MM.1S (cell line): ENCODE measurements around the gene PHETA1.
A peak's percentile ranks its signal among the peaks of the same experiment; 100 is the strongest.
"Not testable (repeated sequence)": the region's sequence is repeated elsewhere in the genome, so short reads cannot be mapped to it uniquely, and the experiment has no call there.

ENCODE experiments used
- DNase-seq: peaks from one replicate; pipeline ENCODE4 v3.0.0-alpha.2; 2015
- H2AFZ ChIP-seq: fragments of 300-600 bp; sonication (generic); 2 replicates; pipeline ENCODE4 v1.6.0; 2016; ENCODE audit warnings: antibody characterized with exemption, low read length
- H3F3A ChIP-seq: fragments of 300-600 bp; sonication (generic); 2 replicates; pipeline ENCODE4 v1.6.1; 2016; ENCODE audit warnings: mild to moderate bottlenecking, antibody characterized with exemption, low read length, moderate library complexity, mixed read lengths; ENCODE audit not compliant: insufficient read depth
- H3K27ac ChIP-seq: fragments of 300-600 bp; sonication (generic); 2 replicates; pipeline ENCODE4 v1.5.1; 2016; ENCODE audit warnings: mild to moderate bottlenecking, low read length
- H3K27me3 ChIP-seq: fragments of 300-600 bp; sonication (generic); replicated peaks from 2 replicates; pipeline ENCODE4 v1.6.0; 2016; ENCODE audit warnings: low read length; ENCODE audit not compliant: insufficient read depth
- H3K36me3 ChIP-seq: fragments of 300-600 bp; sonication (generic); replicated peaks from 2 replicates; pipeline ENCODE4 v1.6.1; 2016; ENCODE audit warnings: mild to moderate bottlenecking, low read length, mixed read lengths; ENCODE audit not compliant: insufficient read depth
- H3K4me1 ChIP-seq: fragments of 300-600 bp; sonication (generic); 2 replicates; pipeline ENCODE4 v1.6.1; 2016; ENCODE audit warnings: low read length, mixed read lengths
- H3K4me2 ChIP-seq: fragments of 300-600 bp; sonication (generic); 2 replicates; pipeline ENCODE4 v1.6.0; 2016; ENCODE audit warnings: low read depth, low read length
- H3K4me3 ChIP-seq: fragments of 300-600 bp; sonication (generic); 2 replicates; pipeline ENCODE4 v1.5.1; 2016; ENCODE audit warnings: low read length, mixed read lengths
- H3K79me2 ChIP-seq: fragments of 300-600 bp; sonication (generic); 2 replicates; pipeline ENCODE4 v1.6.1; 2016; ENCODE audit warnings: mixed run types, low read length, mixed read lengths
- H3K9ac ChIP-seq: fragments of 300-600 bp; sonication (generic); 2 replicates; pipeline ENCODE4 v1.6.1; 2016; ENCODE audit warnings: low read length, mixed read lengths
- H3K9me2 ChIP-seq: fragments of 300-600 bp; sonication (generic); replicated peaks from 2 replicates; pipeline ENCODE4 v1.6.1; 2016; ENCODE audit warnings: mild to moderate bottlenecking, low read length, mixed read lengths; ENCODE audit not compliant: insufficient read depth
- H3K9me3 ChIP-seq: fragments of 300-600 bp; sonication (generic); replicated peaks from 2 replicates; pipeline ENCODE4 v1.6.1; 2016; ENCODE audit warnings: mild to moderate bottlenecking, low read length, mixed read lengths; ENCODE audit not compliant: insufficient read depth
- H4K20me1 ChIP-seq: fragments of 300-600 bp; sonication (generic); 2 replicates; pipeline ENCODE4 v1.6.1; 2016; ENCODE audit warnings: mild to moderate bottlenecking, low read length, moderate library complexity, mixed read lengths; ENCODE audit not compliant: insufficient read depth
- CTCF ChIP-seq: fragments of 300-600 bp; sonication (generic); IDR thresholded peaks from 2 replicates; pipeline ENCODE4 v1.5.1; 2016; ENCODE audit warnings: antibody characterized with exemption, low read length, mixed read lengths
- EZH2 ChIP-seq: fragments of 300-600 bp; sonication (generic); optimal IDR thresholded peaks from 2 replicates; pipeline ENCODE3; 2017; ENCODE audit warnings: low read depth, mild to moderate bottlenecking, antibody characterized with exemption, low read length, mixed read lengths
- EZH2phosphoT487 ChIP-seq: fragments of 300-600 bp; sonication (generic); IDR thresholded peaks from 2 replicates; pipeline ENCODE4 v1.6.1; 2018; ENCODE audit warnings: antibody characterized with exemption, low read length

Gene PHETA1

DNA sequence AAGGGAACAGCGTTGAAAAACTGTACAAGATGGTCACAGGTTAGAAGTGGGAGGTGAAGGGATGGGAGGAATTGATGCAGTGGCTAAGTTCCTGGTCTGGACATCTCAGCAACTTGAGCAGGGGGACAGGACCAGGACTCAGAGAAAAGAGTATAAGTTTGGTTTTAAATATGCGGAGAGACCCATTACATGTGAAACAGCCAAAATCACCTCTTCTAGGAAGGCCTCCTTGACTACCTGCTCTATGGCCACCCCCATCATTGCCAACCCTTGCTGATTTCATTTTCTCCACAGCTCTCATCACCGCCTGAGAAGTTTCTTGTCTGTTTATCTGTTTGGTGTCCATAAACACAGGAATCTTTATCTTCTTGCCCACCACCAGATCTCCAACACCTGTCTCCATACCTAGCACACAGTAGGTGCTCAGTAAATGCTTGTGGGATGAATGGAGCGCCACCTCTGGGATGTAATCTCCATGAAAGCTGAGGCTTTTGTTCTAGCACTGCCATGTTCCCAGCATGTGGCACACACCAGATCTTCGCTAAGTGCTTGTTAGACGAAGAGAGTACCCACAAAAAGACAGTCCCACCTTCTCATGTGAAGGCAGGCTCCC lies 11.2 kb upstream of the PHETA1 start:
- no peak for DNase-seq
- Histone ChIP-seq H3F3A (no peaks in the 10 kb centered on the region), H3K36me3 (no peaks in the 10 kb centered on the region)

GRCh38 chr12:111377440-111377839 lies 8.5 kb upstream of the PHETA1 start:
- no peaks in the 10 kb centered on the region for H3K9me2 ChIP-seq
- no peak overlapping the region for H3K4me2 ChIP-seq
- TF ChIP-seq EZH2 (no peak), EZH2phosphoT487 (no peak), CTCF (no peak)
- no peak overlapping the region for H3K4me3 ChIP-seq
- H3F3A ChIP-seq: no peaks in the 10 kb centered on the region
- no peaks in the 10 kb centered on the region for H3K79me2 ChIP-seq
- H3K9me3 ChIP-seq: no peaks in the 10 kb centered on the region
- H3K36me3 ChIP-seq: no peaks in the 10 kb centered on the region
- H4K20me1 ChIP-seq: no peaks in the 10 kb centered on the region
- no peak overlapping the region for H3K9ac ChIP-seq
- H2AFZ ChIP-seq: no peak overlapping the region
- no peaks in the 10 kb centered on the region for H3K4me1 ChIP-seq
- no peak overlapping the region for H3K27ac ChIP-seq
- DNase-seq: no peak
- H3K27me3 ChIP-seq: no peaks in the 10 kb centered on the region

More for the DNA sequence above, 11.2 kb upstream of the PHETA1 start:
- no peak overlapping the region for H3K27ac ChIP-seq
- H3K9me3 ChIP-seq: no peaks in the 10 kb centered on the region
- H3K4me3 ChIP-seq: no peak overlapping the region
- no peaks in the 10 kb centered on the region for H3K27me3 ChIP-seq
- H3K9me2 ChIP-seq: no peaks in the 10 kb centered on the region
- H3K79me2 ChIP-seq: no peaks in the 10 kb centered on the region
- TF ChIP-seq CTCF (no peak), EZH2 (no peak), EZH2phosphoT487 (no peak)
- no peaks in the 10 kb centered on the region for H3K4me1 ChIP-seq
- H2AFZ ChIP-seq: no peak overlapping the region
- H3K9ac ChIP-seq: no peak overlapping the region
- no peak overlapping the region for H3K4me2 ChIP-seq
- H4K20me1 ChIP-seq: no peaks in the 10 kb centered on the region

DNA sequence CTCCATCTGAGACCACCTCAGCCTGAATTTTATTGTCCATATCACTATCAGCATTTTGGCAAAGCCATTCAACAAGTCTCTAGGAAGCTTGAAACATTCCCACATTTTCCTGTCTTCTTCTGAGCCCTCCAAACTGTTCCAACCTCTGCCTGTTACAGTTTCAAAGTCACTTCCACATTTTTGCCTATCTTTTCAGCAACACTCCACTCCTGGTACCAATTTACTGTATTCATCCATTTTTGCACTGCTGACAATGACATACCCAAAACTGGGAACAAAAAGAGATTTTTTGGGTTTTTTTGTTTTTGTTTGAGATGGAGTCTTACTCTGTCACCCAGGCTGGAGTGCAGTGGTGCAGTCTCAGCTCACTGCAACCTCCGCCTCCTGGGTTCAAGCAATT lies 4.3 kb upstream of the PHETA1 start:
- H4K20me1 ChIP-seq, H3K9me2 ChIP-seq, H3K79me2 ChIP-seq, H2AFZ ChIP-seq, H3K4me2 ChIP-seq, H3K4me1 ChIP-seq, H3K36me3 ChIP-seq, H3K27me3 ChIP-seq, H3F3A ChIP-seq, DNase-seq, H3K9ac ChIP-seq, H3K9me3 ChIP-seq, H3K27ac ChIP-seq, H3K4me3 ChIP-seq: not testable (repeated sequence)

- no peaks in the 10 kb centered on the region for H4K20me1 ChIP-seq
- no peaks in the 10 kb centered on the region for H3K27me3 ChIP-seq
- H3K4me2 ChIP-seq: peak overlapping the region; percentile 59; the same call in 1 of the 2 replicates
- no peaks in the 10 kb centered on the region for H3K4me1 ChIP-seq
- no peaks in the 10 kb centered on the region for H3K9me2 ChIP-seq
- peak overlapping the region; percentile 58; the same call in 1 of the 2 replicates for H2AFZ ChIP-seq
- H3K9ac ChIP-seq: no peak overlapping the region; the same call in 1 of the 2 replicates
- H3K4me3 ChIP-seq: peak overlapping the region; percentile 61; the same call in 1 of the 2 replicates
- H3K36me3 ChIP-seq: no peaks in the 10 kb centered on the region
- TF ChIP-seq EZH2phosphoT487 (no peak), EZH2 (no peak), CTCF (no peak)
- H3K27ac ChIP-seq: no peak overlapping the region
- H3F3A ChIP-seq: no peaks in the 10 kb centered on the region
- no peak for DNase-seq
- H3K79me2 ChIP-seq: no peaks in the 10 kb centered on the region
- no peaks in the 10 kb centered on the region for H3K9me3 ChIP-seq
These were observed 763 bp upstream of the PHETA1 start for GRCh38 chr12:111369496-111370220.
